Peyer's patch (tissue), 4 donors: ENCODE measurements around the gene MXRA7. TPM values are rescaled to one million over a fixed set of nuclear protein-coding genes. Genes with fewer than 3 reads are reported as not detected.
"Not testable (repeated sequence)": the region's sequence is repeated elsewhere in the genome, so short reads cannot be mapped to it uniquely, and the experiment has no call there.

Source experiments
- DNase-seq, 3 donors: peaks; one replicate each; pipeline ENCODE4 v3.0.0-alpha.2; 2017 to 2019
- H3K27ac ChIP-seq, 4 donors: fragments of 200-600 bp; sonication (generic); one replicate each; pipeline ENCODE4 v1.5.1; 2016 to 2019
- H3K27me3 ChIP-seq, 2 donors: fragments of 200-600 bp; sonication (generic); one replicate each; pipeline ENCODE4 v1.5.1; 2019
- H3K36me3 ChIP-seq, 3 donors: fragments of 200-600 bp; sonication (generic); one replicate each; pipeline ENCODE4 v1.5.1; 2016 to 2019
- H3K4me1 ChIP-seq, 4 donors: fragments of 200-600 bp; sonication (generic); one replicate each; pipeline ENCODE4 v1.5.1; 2016 to 2019
- H3K4me3 ChIP-seq, 4 donors: fragments of 200-600 bp; sonication (generic); 1 replicate in 3 of 4; 2 replicates in 1 of 4; pipeline ENCODE4 v1.5.1; 2016 to 2019; ENCODE audit warnings: mild to moderate bottlenecking in 1 of 4
- H3K9me3 ChIP-seq, 4 donors: fragments of 200-600 bp; sonication (generic); one replicate each; pipeline ENCODE4 v1.5.1; 2016 to 2019; ENCODE audit warnings: mild to moderate bottlenecking in 1 of 4
- CTCF ChIP-seq, 6 experiments: fragments of 450-650 bp in 4 of 6; fragments of 200-600 bp in 2 of 6; sonication (generic) in 1 of 6; IDR thresholded peaks; one replicate each; pipeline ENCODE4 v1.5.1; 2017 to 2019; ENCODE audit warnings: antibody characterized with exemption in 6 of 6, mild to moderate bottlenecking in 3 of 6, moderate library complexity in 1 of 6
- POLR2A ChIP-seq, 2 donors: fragments of 450-650 bp; IDR thresholded peaks; one replicate each; pipeline ENCODE4 v1.5.1; 2017; ENCODE audit warnings: antibody characterized with exemption in 2 of 2, mild to moderate bottlenecking in 2 of 2, moderate library complexity in 2 of 2
- total RNA-seq, 4 donors: library from RNA; depleted of rRNA; stranded (reverse); fragments of >200 nt; gene quantifications; one replicate each; pipeline ENCODE4 v1.1.0, GENCODE V29; 2016

Gene MXRA7
- total RNA-seq, 4 donors from 2014 or later: 9.1 to 27.3 (median 23.4) TPM

- peak in 1 of 3 donors; percentile 35 for DNase-seq
- TF ChIP-seq CTCF (IDR thresholded peaks at IDR 0.05): no peak
- no peaks in the 10 kb centered on the region for H3K9me3 ChIP-seq
- H3K36me3 ChIP-seq: peaks cover 0 to 46% (median 0%) of the 10 kb centered on the region in 3 donors
- H3K27me3 ChIP-seq: no peaks in the 10 kb centered on the region
- peak overlapping the region in 3 of 4 donors; percentile 10 to 97 (median 93) for H3K4me3 ChIP-seq
- peak overlapping the region; percentile 16 to 100 (median 100) for H3K27ac ChIP-seq
- peaks cover 3 to 48% (median 16%) of the 10 kb centered on the region in 4 donors for H3K4me1 ChIP-seq
Observed at GRCh38 chr17:76734080-76734840, 23.5 kb upstream of the MXRA7 start.

- Histone ChIP-seq H3K27ac (no peak overlapping the region), H3K4me3 (peak overlapping the region in 1 of 4 donors; percentile 97), H3K36me3 (peaks cover 0 to 46% (median 0%) of the 10 kb centered on the region in 3 donors), H3K27me3 (no peaks in the 10 kb centered on the region), H3K9me3 (no peaks in the 10 kb centered on the region), H3K4me1 (peaks cover 3 to 42% (median 14%) of the 10 kb centered on the region in 4 donors)
- TF ChIP-seq POLR2A (IDR thresholded peaks at IDR 0.05) (no peak), CTCF (IDR thresholded peaks at IDR 0.05) (no peak)
- no peak for DNase-seq
Observed at GRCh38 chr17:76733618-76733957, 22.8 kb upstream of the MXRA7 start.

GRCh38 chr17:76732734-76733617, 22.2 kb upstream of the MXRA7 start:
- no peak overlapping the region for H3K4me3 ChIP-seq
- peaks cover 0 to 46% (median 0%) of the 10 kb centered on the region in 3 donors for H3K36me3 ChIP-seq
- H3K4me1 ChIP-seq: peaks cover 3 to 40% (median 12%) of the 10 kb centered on the region in 4 donors
- no peaks in the 10 kb centered on the region for H3K9me3 ChIP-seq
- peak in 1 of 3 donors; percentile 39 for DNase-seq
- peak overlapping the region in 1 of 4 donors; percentile 11 for H3K27ac ChIP-seq
- no peaks in the 10 kb centered on the region for H3K27me3 ChIP-seq
- TF ChIP-seq CTCF (IDR thresholded peaks at IDR 0.05) (no peak), POLR2A (IDR thresholded peaks at IDR 0.05) (no peak)

GRCh38 chr17:76731800-76732733, 21.3 kb upstream of the MXRA7 start:
- Histone ChIP-seq H3K36me3 (peaks cover 0 to 46% (median 0%) of the 10 kb centered on the region in 3 donors), H3K27ac (peak overlapping the region in 1 of 4 donors; percentile 11), H3K4me1 (peaks cover 3 to 47% (median 12%) of the 10 kb centered on the region in 4 donors)
- DNase-seq, H3K9me3 ChIP-seq, H3K27me3 ChIP-seq, H3K4me3 ChIP-seq: not testable (repeated sequence)

GRCh38 chr17:76727745-76728456, 17.1 kb upstream of the MXRA7 start:
- Histone ChIP-seq H3K9me3 (no peaks in the 10 kb centered on the region), H3K4me1 (peaks cover 0 to 40% (median 8%) of the 10 kb centered on the region in 4 donors), H3K27ac (peak overlapping the region; percentile 72 to 100 (median 98)), H3K4me3 (peak overlapping the region; percentile 86 to 98 (median 95)), H3K36me3 (peaks cover 0 to 43% (median 0%) of the 10 kb centered on the region in 3 donors), H3K27me3 (no peaks in the 10 kb centered on the region)
- peak; percentile 26 to 54 (median 51) for DNase-seq
- TF ChIP-seq CTCF (IDR thresholded peaks at IDR 0.05): no peak
- TF ChIP-seq POLR2A (IDR thresholded peaks at IDR 0.05): no peak
